ENCODE results near the gene DCAF15.

The DCAF15 gene

DNA sequence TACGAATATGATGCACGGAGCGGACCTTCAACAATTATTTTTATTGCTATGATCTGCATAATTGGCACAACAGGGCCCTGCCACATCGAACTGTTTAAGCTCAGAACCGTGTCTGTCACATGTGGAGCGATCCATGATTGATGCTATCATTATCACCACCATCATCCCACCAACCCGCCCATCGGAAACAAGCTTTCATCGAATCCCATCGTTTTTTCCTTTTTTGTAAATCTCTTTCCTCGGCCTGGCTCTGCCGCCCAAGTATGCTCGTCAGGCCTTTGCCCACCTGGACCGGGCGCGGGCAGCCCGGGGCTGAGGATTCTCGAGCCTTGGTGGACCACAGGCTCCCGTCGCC, 533 bp upstream of the DCAF15 start:
- Histone ChIP-seq H3K4me1 (ENCODE audit: insufficient read depth, low read length) (peaks cover 4% of the 10 kb centered on the region; the same call in 1 of the 2 replicates), H3K4me3 (ENCODE audit: low read length) (peak overlapping the region; percentile 57), H3K36me3 (ENCODE audit: insufficient read depth, low read length) (peaks cover 29% of the 10 kb centered on the region), H3K27me3 (ENCODE audit: insufficient read depth, low read length) (no peaks in the 10 kb centered on the region), H3K9ac (ENCODE audit: low read depth, low read length) (no peak overlapping the region), H3K9me3 (ENCODE audit: insufficient read depth, low read depth, low read length) (no peaks in the 10 kb centered on the region), H3K27ac (ENCODE audit: low read depth, low read length) (no peak overlapping the region)
- 18% methylated on average over 20 of the region's 20 CpGs for WGBS

DNA sequence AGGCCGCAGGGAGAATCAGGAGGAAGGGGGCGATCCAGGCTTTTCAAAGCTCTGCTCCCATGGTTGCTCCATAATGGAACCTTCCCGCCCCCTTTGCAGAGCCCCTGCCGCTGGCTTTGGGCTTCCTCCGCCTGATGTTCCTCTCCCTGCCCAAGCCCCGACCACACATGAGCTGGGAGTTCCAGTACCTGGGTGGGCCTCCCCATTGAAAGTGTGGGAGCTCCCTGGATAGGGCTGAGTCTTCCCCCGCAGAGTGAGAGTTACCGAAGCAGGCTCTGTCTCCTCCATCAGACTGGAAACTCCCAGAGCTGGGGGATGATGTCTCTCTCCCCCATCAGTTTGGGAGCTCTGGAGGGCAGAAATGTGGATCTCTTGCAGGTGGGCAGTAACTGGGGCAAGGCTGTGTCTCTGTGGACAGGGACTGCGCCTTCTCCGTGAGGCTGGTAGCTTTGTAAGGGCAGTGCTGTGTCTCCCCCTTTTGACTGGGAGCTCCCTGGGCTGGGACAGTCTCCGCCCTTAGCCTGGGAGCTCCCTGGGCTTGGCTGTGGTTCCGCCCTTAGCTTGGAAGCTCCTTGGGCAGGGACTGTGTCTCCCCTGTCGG, 722 bp downstream of the DCAF15 start:
- Histone ChIP-seq H3K9me3 (ENCODE audit: insufficient read depth, low read depth, low read length) (no peaks in the 10 kb centered on the region), H3K36me3 (ENCODE audit: insufficient read depth, low read length) (peaks cover 42% of the 10 kb centered on the region), H3K4me1 (ENCODE audit: insufficient read depth, low read length) (peaks cover 4% of the 10 kb centered on the region; the same call in 1 of the 2 replicates), H3K27ac (ENCODE audit: low read depth, low read length) (peak overlapping the region; percentile 74), H3K4me3 (ENCODE audit: low read length) (peak overlapping the region; percentile 68), H3K27me3 (ENCODE audit: insufficient read depth, low read length) (no peaks in the 10 kb centered on the region), H3K9ac (ENCODE audit: low read depth, low read length) (peak overlapping the region; percentile 56)
- 15% methylated on average over 13 of the region's 13 CpGs for WGBS

DNA sequence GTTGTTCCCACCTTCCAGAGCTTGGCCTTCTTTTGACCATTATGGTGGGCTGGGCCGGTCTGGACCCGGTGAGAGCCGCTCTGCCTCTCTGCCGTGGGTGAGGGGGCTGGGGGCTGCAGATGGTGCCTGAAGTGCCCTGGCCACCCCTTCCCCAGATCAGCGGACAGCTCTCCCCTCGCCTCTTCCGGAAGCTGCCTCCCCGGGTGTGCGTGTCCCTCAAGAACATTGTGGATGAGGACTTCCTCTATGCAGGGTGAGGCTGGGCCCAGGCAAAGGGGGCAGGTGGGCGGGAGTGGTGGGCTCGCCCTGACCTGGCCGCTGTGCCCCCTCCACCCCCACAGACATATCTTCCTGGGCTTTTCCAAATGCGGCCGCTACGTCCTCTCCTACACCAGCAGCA, 1.9 kb downstream of the DCAF15 start:
- Histone ChIP-seq H3K27me3 (ENCODE audit: insufficient read depth, low read length) (no peaks in the 10 kb centered on the region), H3K36me3 (ENCODE audit: insufficient read depth, low read length) (peaks cover 51% of the 10 kb centered on the region), H3K9me3 (ENCODE audit: insufficient read depth, low read depth, low read length) (no peaks in the 10 kb centered on the region), H3K27ac (ENCODE audit: low read depth, low read length) (no peak overlapping the region), H3K4me3 (ENCODE audit: low read length) (no peak overlapping the region), H3K4me1 (ENCODE audit: insufficient read depth, low read length) (peaks cover 4% of the 10 kb centered on the region; the same call in 1 of the 2 replicates), H3K9ac (ENCODE audit: low read depth, low read length) (no peak overlapping the region)
- WGBS = 95% methylated on average over 15 of the region's 15 CpGs

DNA sequence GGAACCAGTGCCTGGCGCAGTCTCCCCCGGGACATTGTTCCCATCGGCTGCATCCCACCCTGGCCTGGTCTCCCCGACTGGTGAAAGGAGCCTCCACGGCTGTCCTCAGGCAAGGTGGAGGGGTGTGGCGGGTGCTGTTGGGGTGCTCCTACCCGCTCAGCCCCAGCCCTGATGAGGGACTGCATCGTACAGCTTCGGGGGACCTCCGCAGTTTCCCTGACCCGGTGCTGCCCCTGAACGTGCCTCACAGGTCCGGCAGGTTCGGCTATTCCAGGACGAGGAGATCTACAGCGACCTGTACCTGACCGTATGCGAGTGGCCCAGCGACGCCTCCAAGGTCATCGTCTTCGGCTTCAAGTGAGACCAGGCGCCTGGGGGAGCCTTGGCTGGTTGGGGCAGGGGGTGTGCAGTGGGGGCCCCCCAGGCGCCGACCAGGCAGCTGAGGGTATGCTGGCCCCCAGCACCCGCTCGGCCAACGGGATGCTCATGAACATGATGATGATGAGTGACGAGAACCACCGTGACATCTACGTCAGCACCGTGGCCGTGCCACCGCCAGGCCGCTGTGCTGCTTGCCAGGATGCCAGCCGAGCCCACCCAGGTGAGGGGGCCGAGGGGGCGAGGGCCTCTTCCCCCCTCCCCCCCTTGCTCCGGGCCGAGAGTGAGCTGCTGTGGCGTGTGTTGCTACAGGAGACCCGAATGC, 3.5 kb downstream of the DCAF15 start:
- no peak overlapping the region for H3K4me3 ChIP-seq (ENCODE audit: low read length)
- H3K27ac ChIP-seq (ENCODE audit: low read depth, low read length) = no peak overlapping the region
- H3K4me1 ChIP-seq (ENCODE audit: insufficient read depth, low read length) = peaks cover 4% of the 10 kb centered on the region; the same call in 1 of the 2 replicates
- H3K9ac ChIP-seq (ENCODE audit: low read depth, low read length) = no peak overlapping the region
- no peaks in the 10 kb centered on the region for H3K9me3 ChIP-seq (ENCODE audit: insufficient read depth, low read depth, low read length)
- H3K27me3 ChIP-seq (ENCODE audit: insufficient read depth, low read length) = no peaks in the 10 kb centered on the region
- H3K36me3 ChIP-seq (ENCODE audit: insufficient read depth, low read length) = peaks cover 64% of the 10 kb centered on the region
- WGBS = 96% methylated on average over 42 of the region's 42 CpGs

- H3K9ac ChIP-seq (ENCODE audit: low read depth, low read length) = no peak overlapping the region
- WGBS = 97% methylated on average over 16 of the region's 16 CpGs
- no peaks in the 10 kb centered on the region for H3K9me3 ChIP-seq (ENCODE audit: insufficient read depth, low read depth, low read length)
- H3K27me3 ChIP-seq (ENCODE audit: insufficient read depth, low read length) = no peaks in the 10 kb centered on the region
- H3K27ac ChIP-seq (ENCODE audit: low read depth, low read length) = no peak overlapping the region
- H3K4me3 ChIP-seq (ENCODE audit: low read length) = no peak overlapping the region
- peaks cover 66% of the 10 kb centered on the region for H3K36me3 ChIP-seq (ENCODE audit: insufficient read depth, low read length)
- peaks cover 4% of the 10 kb centered on the region; the same call in 1 of the 2 replicates for H3K4me1 ChIP-seq (ENCODE audit: insufficient read depth, low read length)
These were observed 4.0 kb downstream of the DCAF15 start for GRCh38 chr19:13956365-13956744.

- WGBS = 96% methylated on average over 8 of the region's 8 CpGs
- Histone ChIP-seq H3K36me3 (ENCODE audit: insufficient read depth, low read length) (peaks cover 68% of the 10 kb centered on the region), H3K9ac (ENCODE audit: low read depth, low read length) (no peak overlapping the region), H3K9me3 (ENCODE audit: insufficient read depth, low read depth, low read length) (no peaks in the 10 kb centered on the region), H3K4me1 (ENCODE audit: insufficient read depth, low read length) (peaks cover 4% of the 10 kb centered on the region; the same call in 1 of the 2 replicates), H3K27me3 (ENCODE audit: insufficient read depth, low read length) (no peaks in the 10 kb centered on the region), H3K27ac (ENCODE audit: low read depth, low read length) (no peak overlapping the region), H3K4me3 (ENCODE audit: low read length) (no peak overlapping the region)
These were observed 4.7 kb downstream of the DCAF15 start for GRCh38 chr19:13957051-13957450.

DNA sequence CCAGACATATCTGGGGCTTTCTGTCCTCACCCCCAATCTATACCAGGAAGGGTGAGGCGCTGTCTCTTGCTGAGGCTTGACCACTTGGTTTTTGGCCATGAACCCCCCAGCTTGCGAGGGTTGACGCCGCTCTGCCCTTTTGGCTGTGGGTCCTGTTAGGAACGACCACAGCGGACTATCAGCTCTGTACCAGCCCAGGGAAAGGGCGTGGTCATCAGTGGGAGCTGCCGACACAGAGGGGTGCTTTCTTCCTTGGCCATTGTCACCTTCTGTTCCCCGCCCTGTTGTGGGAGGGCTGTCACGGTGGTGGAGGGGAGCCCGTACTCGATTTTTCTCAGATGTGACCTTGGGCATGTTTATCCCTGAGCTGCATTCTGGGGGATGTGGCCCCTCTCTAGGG, 5.7 kb downstream of the DCAF15 start:
- Histone ChIP-seq H3K4me1 (ENCODE audit: insufficient read depth, low read length) (peaks cover 4% of the 10 kb centered on the region; the same call in 1 of the 2 replicates), H3K9ac (ENCODE audit: low read depth, low read length) (no peak overlapping the region), H3K36me3 (ENCODE audit: insufficient read depth, low read length) (peaks cover 68% of the 10 kb centered on the region), H3K27ac (ENCODE audit: low read depth, low read length) (no peak overlapping the region), H3K27me3 (ENCODE audit: insufficient read depth, low read length) (no peaks in the 10 kb centered on the region; the same call in 1 of the 2 replicates), H3K9me3 (ENCODE audit: insufficient read depth, low read depth, low read length) (no peaks in the 10 kb centered on the region), H3K4me3 (ENCODE audit: low read length) (no peak overlapping the region)
- 86% methylated on average over 12 of the region's 12 CpGs for WGBS

DNA sequence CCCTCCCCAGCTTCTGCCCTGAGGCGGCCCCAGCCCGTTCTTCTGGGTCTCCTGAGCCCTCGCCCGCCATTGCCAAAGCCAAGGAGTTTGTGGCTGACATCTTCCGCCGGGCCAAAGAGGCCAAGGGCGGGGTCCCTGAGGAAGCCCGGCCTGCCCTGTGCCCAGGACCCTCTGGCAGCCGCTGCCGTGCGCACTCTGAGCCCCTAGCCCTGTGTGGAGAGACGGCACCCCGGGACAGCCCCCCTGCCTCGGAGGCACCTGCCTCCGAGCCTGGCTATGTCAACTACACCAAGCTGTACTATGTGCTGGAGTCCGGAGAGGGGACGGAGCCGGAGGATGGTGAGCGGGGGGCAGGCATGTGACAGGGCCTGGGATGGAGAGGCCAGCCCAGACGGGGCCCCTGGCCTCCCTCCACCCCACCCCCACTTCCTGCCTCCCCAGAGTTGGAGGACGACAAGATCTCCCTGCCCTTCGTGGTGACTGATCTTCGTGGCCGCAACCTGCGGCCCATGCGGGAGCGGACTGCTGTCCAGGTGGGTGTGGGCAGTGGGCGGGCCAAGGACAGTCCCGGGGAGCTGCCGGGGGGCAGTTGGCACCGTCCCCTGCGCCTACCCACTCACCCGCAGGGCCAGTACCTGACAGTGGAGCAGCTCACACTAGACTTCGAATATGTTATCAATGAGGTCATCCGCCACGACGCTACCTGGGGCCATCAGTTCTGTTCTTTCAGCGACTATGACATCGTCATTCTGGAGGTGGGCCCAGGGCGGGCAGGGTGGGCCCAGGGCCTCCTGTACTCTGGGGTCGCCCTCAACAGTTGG, 7.0 kb downstream of the DCAF15 start:
- whole genome bisulfite sequencing = 96% methylated on average over 41 of the region's 41 CpGs
- H3K36me3 ChIP-seq (ENCODE audit: insufficient read depth, low read length) = peaks cover 63% of the 10 kb centered on the region
- H3K4me1 ChIP-seq (ENCODE audit: insufficient read depth, low read length) = no peaks in the 10 kb centered on the region
- no peaks in the 10 kb centered on the region; the same call in 1 of the 2 replicates for H3K27me3 ChIP-seq (ENCODE audit: insufficient read depth, low read length)
- no peak overlapping the region for H3K27ac ChIP-seq (ENCODE audit: low read depth, low read length)
- H3K9me3 ChIP-seq (ENCODE audit: insufficient read depth, low read depth, low read length) = no peaks in the 10 kb centered on the region
- no peak overlapping the region for H3K9ac ChIP-seq (ENCODE audit: low read depth, low read length)
- H3K4me3 ChIP-seq (ENCODE audit: low read length) = no peak overlapping the region

GRCh38 chr19:13959962-13960862, 7.9 kb downstream of the DCAF15 start:
- Histone ChIP-seq H3K36me3 (ENCODE audit: insufficient read depth, low read length) (peaks cover 61% of the 10 kb centered on the region), H3K27me3 (ENCODE audit: insufficient read depth, low read length) (no peaks in the 10 kb centered on the region; the same call in 1 of the 2 replicates), H3K27ac (ENCODE audit: low read depth, low read length) (no peak overlapping the region), H3K9me3 (ENCODE audit: insufficient read depth, low read depth, low read length) (no peaks in the 10 kb centered on the region), H3K4me1 (ENCODE audit: insufficient read depth, low read length) (no peaks in the 10 kb centered on the region), H3K4me3 (ENCODE audit: low read length) (no peak overlapping the region), H3K9ac (ENCODE audit: low read depth, low read length) (no peak overlapping the region)
- 93% methylated on average over 27 of the region's 27 CpGs for WGBS

GRCh38 chr19:13960863-13961784, 8.8 kb downstream of the DCAF15 start:
- Histone ChIP-seq H3K4me3 (ENCODE audit: low read length) (no peak overlapping the region), H3K9ac (ENCODE audit: low read depth, low read length) (no peak overlapping the region), H3K36me3 (ENCODE audit: insufficient read depth, low read length) (peaks cover 58% of the 10 kb centered on the region), H3K27me3 (ENCODE audit: insufficient read depth, low read length) (no peaks in the 10 kb centered on the region; the same call in 1 of the 2 replicates), H3K4me1 (ENCODE audit: insufficient read depth, low read length) (no peaks in the 10 kb centered on the region), H3K9me3 (ENCODE audit: insufficient read depth, low read depth, low read length) (no peaks in the 10 kb centered on the region), H3K27ac (ENCODE audit: low read depth, low read length) (no peak overlapping the region; the same call in 1 of the 2 replicates)
- 93% methylated on average over 37 of the region's 39 CpGs for WGBS
